Hematopoietic multipotent progenitor cell treated with erythropoietin and hydrocortisone succinate and interleukin-3 and kit ligand, for 17 days (in vitro differentiated cells): Measurements from ENCODE around the gene HBA2.
"Not testable (repeated sequence)": the region's sequence is repeated elsewhere in the genome, so short reads cannot be mapped to it uniquely, and the experiment has no call there.

Experiments
- DNase-seq: peaks from one replicate; pipeline ENCODE4 v3.0.0-alpha.2; 2015; ENCODE audit warnings: low spot score

HBA2 gene

DNA sequence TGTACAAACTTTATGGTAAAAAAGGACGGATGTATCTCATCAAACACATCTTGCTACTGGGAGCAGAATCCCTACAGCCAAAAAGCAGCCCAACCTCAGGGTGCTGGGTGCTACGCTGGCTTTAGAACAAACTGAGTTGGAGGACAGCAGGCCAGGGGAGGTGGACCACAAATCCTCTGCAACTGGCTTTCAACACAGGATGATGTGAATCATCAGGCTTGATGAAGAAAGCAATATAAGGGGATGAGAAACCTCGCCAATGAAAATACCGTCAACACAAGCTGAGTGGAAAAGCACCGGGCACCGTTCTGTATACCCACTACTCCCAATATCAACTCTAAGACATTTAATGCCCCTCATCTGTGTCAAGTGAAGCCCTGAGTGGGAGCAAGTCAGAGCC, 21.8 kb downstream of the HBA2 start:
- no peak for DNase-seq

DNA sequence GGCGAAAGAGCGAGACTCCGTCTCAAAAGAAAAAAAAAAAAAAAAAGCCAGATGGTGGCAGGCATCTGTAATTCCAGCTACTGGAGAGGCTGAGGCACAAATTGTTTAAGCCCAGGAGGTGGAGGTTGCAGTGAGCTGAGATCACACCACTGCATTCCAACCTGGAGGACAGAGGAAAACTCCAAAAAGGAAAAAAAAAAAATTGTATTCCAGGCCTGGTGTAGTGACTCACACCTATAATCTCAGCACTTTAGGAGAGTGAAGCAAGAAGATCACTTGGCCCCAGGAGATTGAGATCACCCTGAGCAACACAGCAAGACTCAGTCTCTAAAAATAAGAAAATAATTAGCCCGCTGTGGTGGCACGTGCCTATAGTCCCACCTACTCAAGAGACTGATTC, 27.7 kb downstream of the HBA2 start:
- no peak for DNase-seq

DNA sequence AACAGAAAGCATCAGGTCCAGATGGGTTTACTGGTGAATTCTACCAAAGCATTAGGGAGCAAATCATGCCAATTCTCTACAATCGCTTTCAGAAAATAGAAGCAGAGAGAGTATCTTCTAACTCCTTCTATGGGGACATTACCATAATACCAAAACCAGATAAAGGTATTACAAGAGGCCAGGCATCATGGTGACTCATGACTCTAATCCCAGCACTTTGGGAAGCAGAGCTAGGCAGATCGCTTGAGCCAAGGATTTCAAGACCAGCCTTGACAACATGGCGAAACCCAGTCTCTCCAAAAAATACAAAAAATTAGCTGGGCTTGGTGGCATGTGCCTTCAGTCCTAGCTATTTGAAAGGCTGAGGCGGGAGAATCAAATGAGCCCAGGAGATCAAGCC, 30.6 kb downstream of the HBA2 start:
- DNase-seq = no peak

DNA sequence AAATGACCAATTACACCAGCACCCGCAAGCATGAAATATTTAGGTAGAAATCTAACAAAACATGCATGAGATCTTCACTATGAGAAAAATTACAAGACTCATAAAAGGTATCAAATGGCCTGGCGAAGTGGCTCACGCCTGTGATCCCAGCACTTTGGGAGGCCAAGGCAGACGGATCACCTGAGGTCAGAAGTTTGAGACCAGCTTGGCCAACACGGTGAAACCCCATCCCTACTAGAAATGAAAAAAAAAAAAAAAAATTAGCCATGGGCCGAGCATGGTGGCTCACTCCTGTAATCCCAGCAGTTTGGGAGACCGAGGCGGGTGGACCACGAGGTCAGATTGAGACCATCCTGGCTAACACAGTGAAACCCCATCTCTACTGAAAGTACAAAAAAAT, 31.4 kb downstream of the HBA2 start:
- not testable (repeated sequence) for DNase-seq

DNA sequence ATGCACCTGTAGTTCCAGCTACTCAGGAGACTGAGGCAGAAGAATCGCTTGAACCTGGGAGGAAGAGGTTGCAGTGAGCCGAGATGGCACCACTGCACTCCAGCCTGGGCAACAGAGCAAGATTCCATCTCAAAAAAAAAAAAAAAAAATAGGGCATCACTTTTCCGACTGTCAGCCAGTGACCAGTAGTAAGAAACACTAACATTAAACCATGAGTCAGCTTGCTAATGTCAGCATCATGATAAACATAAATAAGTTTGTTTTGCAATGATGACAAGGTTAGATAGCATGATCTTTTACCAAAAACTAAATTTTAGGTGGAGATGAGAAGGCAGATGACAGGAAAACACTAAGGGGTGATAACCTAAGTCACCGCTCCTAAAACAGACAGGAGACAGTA, 36.7 kb downstream of the HBA2 start:
- not testable (repeated sequence) for DNase-seq

DNA sequence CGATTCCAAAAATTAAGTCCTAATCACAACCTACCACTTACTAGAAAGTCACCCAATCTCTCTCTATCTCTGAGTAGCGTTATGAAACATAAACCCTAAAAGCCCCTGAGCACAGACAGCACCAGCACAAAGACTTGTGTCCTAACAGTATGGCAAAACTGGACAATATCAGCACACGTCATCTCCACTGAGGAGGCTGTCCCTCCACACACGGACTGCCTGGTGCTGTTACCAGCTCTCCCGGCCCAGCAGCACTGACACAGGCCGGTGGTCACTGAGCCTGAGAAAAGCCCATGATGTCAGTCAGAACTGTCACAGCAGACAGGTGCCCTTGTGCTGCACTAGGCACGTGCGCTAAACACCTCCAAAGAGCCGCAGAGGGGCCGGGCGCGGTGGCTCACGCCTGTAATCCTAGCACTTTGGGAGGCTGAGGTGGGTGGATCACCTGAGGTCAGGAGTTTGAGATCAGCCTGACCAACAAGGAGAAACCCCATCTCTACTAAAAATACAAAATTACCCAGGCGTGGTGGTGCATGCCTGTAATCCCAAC, 39.0 kb downstream of the HBA2 start:
- DNase-seq = not testable (repeated sequence)

DNA sequence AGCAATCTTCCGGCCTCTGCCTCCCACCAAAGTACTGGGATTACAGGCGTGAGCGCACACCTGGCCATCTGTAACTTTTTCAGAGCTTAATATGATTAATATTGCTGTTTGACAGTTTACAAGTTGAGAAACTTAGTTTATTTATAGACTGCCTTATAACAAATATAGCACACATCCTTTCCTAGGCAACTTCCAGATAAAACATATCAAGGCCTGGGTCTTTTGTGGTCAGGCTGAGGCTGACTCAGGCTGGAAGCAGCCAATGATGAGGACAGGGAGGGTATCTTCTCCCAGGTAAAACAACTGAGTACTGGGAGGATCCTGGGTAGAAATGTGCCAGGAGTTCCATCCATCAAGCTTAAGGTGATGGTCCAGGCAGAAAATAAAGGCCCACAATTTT, 40.3 kb downstream of the HBA2 start:
- no peak for DNase-seq

DNA sequence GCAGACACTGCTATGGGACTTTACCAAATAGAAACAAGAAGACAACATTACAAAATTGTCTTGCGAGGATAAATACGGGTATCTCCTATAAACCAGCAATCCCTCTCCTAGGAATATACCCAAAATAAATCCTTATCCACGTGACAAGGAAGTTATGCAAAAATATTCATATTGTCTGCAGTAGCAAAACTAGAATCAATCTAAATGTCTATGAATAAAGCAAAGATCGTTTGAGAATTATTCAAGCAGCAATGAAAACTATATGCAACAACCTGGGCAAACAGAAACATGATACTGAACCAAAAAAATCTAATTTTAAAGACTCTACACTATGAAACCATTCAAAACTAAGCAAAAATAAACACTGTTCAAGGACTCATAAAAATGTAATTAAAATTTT, 47.3 kb downstream of the HBA2 start:
- no peak for DNase-seq
